Progenitor cell of endocrine pancreas (in vitro differentiated cells): Measurements from ENCODE around the gene HAGHL. TPM values are rescaled to one million over a fixed set of nuclear protein-coding genes. Genes with fewer than 3 reads are reported as not detected.

Experiments used
- DNase-seq: peaks from one replicate; pipeline ENCODE4 v3.0.0; 2021; ENCODE audit warnings: low spot score; ENCODE audit not compliant: unreplicated experiment
- H3K27ac Mint-ChIP-seq: 2 replicates; pipeline ENCODE4 v1.8.0; 2021; ENCODE audit warnings: mild to moderate bottlenecking, moderate library complexity, mixed read lengths
- H3K27me3 Mint-ChIP-seq: 2 replicates; pipeline ENCODE4 v1.8.0; 2021; ENCODE audit warnings: mixed read lengths
- H3K36me3 Mint-ChIP-seq: 2 replicates; pipeline ENCODE4 v1.8.0; 2022; ENCODE audit warnings: mixed read lengths; ENCODE audit not compliant: insufficient read depth
- H3K4me1 Mint-ChIP-seq: 2 replicates; pipeline ENCODE4 v1.8.0; 2021; ENCODE audit warnings: low read depth, mixed read lengths
- H3K4me3 Mint-ChIP-seq: 2 replicates; pipeline ENCODE4 v1.8.0; 2021; ENCODE audit warnings: low read depth, mild to moderate bottlenecking, moderate library complexity, mixed read lengths
- H3K9me3 Mint-ChIP-seq: 2 replicates; pipeline ENCODE4 v1.8.0; 2021; ENCODE audit warnings: low read depth, mixed read lengths
- CTCF ChIP-seq: fragments of 200-600 bp; sonication (generic); IDR thresholded peaks from one replicate; pipeline ENCODE4 v1.5.0; 2021; ENCODE audit warnings: antibody characterized with exemption, mild to moderate bottlenecking; ENCODE audit not compliant: unreplicated experiment
- total RNA-seq: library from RNA; stranded (reverse); gene quantifications from 2 replicates; pipeline ENCODE4 v1.2.1, GENCODE V29; 2021

HAGHL gene
- total RNA-seq, 1 donor from 2014 or later = 8.1 TPM

- Mint-ChIP-seq H3K36me3 (no peaks in the 10 kb centered on the region), H3K4me1 (peaks cover 3% of the 10 kb centered on the region), H3K4me3 (no peak within 1 kb of the TSS), H3K27ac (peak within 1 kb of the TSS; percentile 53), H3K9me3 (peaks cover 4% of the 10 kb centered on the region), H3K27me3 (peaks cover 13% of the 10 kb centered on the region)
- no peak for TF ChIP-seq CTCF
- no peak for DNase-seq
Observed at GRCh38 chr16:760545-761343, 33.8 kb downstream of the HAGHL start, which contains the start of gene MSLN. Gene MSLN, plus strand, starts transcription at chr16:760734. Its CDS starts 1,947 bp downstream, at chr16:762681.

- peaks cover 3% of the 10 kb centered on the region for H3K4me1 Mint-ChIP-seq
- TF ChIP-seq CTCF = no peak
- no peak for DNase-seq
- H3K9me3 Mint-ChIP-seq = no peaks in the 10 kb centered on the region
- H3K27ac Mint-ChIP-seq = no peak overlapping the region
- H3K36me3 Mint-ChIP-seq = no peaks in the 10 kb centered on the region
- H3K27me3 Mint-ChIP-seq = peaks cover 8% of the 10 kb centered on the region
- H3K4me3 Mint-ChIP-seq = no peak overlapping the region
Observed at GRCh38 chr16:761625-762513, 35.0 kb downstream of the HAGHL start.

GRCh38 chr16:762595-763268 is 35.8 kb downstream of the HAGHL start:
- no peak for TF ChIP-seq CTCF
- Mint-ChIP-seq H3K4me1 (peaks cover 3% of the 10 kb centered on the region), H3K27ac (no peak overlapping the region), H3K9me3 (no peaks in the 10 kb centered on the region), H3K4me3 (no peak overlapping the region), H3K36me3 (no peaks in the 10 kb centered on the region), H3K27me3 (peaks cover 5% of the 10 kb centered on the region)
- DNase-seq = no peak

- no peak for TF ChIP-seq CTCF
- H3K27ac Mint-ChIP-seq = no peak overlapping the region
- no peaks in the 10 kb centered on the region for H3K9me3 Mint-ChIP-seq
- H3K4me1 Mint-ChIP-seq = peaks cover 3% of the 10 kb centered on the region
- H3K36me3 Mint-ChIP-seq = no peaks in the 10 kb centered on the region
- H3K27me3 Mint-ChIP-seq = peaks cover 3% of the 10 kb centered on the region
- no peak for DNase-seq
- no peak overlapping the region for H3K4me3 Mint-ChIP-seq
Observed at GRCh38 chr16:763369-764183, 36.7 kb downstream of the HAGHL start.
